HG03139 (cell line): ENCODE measurements around the gene TCTN1.

ENCODE experiments used
- ATAC-seq: cut with Tn5 transposase; IDR thresholded peaks from one replicate; pipeline ENCODE4 v1.9.1; 2021; ENCODE audit not compliant: unreplicated experiment

Gene TCTN1

DNA sequence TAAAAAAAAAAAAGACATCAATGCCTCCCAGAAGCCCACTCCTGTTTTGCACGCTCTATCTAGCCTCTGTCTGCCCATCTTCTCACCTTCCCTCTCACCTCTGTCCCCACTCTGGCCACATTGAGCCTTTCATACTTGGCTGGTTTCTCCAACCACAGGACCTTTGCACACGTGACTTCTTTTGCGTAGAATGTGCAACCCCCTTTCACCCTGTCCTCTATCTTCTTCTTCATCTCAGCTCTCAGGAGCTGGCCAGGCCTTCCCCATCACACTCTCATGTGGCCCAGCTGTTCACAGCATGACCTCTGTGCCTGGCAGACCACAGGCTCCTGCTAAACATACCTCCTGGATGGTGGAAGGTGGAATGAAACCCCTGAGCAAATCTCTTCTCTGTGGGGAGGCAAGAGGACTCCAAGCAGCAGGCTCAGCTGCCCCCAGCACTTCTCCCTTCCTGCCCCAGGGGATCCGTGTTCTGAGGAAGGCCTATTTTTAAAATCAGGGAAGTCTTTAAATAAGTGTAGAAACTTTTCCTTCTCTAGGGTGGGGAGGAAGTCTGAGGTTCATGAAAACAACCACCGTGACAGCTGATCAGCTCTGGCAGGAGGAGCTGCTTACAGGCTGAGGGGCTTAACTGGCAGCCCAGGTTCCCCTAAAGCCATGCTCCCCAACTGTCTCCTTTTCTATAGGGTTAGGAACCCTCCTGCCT, 63.4 kb downstream of the TCTN1 start:
- ATAC-seq, result peak; percentile 70

- ATAC-seq, result no peak
These were observed 64.1 kb downstream of the TCTN1 start for GRCh38 chr12:110677982-110678381.

DNA sequence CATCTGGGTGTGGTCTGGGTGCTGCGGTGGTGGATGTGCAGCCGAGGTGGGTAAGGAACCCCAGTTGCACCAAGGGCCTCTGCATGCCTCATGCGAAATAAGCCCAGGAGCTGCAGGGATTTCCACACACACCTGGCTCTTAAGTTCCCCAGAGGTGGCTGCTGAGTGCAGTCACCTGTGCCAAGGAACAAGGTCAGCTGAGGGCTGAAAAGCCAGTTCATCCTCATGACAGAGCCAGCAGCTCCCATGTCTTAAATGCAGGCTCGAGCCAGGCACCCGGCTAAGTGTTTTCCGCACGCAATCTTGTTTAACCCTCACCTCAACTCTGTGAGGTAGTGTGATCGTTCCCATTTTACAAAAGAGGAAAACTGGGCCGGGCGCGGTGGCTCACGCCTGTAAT, 65.3 kb downstream of the TCTN1 start:
- no peak for ATAC-seq

DNA sequence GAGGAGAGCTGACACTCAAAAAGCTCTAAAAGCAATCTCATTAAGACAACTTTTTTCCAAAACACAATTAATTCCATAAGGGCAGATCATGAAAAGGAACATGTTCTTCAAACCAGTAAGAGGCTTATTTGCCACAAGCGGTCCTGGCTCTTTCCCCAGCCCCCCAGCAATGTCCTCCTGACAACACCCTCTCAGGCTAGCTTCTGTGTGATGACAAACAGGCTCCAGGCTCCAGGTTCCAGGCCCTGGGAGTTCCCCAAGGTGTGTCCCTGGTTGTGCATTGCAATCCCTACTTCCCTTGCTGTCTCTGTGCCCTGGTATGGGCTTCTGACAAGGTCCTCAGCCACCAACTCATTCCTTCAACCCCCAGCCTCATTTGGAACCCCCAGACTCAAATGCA, 66.1 kb downstream of the TCTN1 start:
- no peak for ATAC-seq

DNA sequence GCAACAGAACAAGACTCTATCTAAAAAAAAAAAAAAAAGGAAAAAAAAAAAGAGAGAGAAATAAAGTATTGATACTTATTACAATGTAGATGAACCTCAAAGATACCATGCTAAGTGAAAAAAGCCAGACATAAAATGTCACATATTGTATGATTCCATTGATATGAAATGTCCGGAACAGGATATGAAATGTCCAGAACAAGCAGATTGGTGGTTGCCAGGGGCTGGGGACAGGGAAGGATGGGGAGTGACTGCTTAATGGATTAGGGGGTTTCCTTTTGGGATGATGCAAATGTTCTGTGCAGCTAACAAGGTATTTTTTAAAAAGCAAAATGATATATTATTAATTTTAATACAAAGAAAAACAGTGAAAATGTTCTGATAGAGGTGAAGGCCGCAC, 70.0 kb downstream of the TCTN1 start:
- no peak for ATAC-seq

DNA sequence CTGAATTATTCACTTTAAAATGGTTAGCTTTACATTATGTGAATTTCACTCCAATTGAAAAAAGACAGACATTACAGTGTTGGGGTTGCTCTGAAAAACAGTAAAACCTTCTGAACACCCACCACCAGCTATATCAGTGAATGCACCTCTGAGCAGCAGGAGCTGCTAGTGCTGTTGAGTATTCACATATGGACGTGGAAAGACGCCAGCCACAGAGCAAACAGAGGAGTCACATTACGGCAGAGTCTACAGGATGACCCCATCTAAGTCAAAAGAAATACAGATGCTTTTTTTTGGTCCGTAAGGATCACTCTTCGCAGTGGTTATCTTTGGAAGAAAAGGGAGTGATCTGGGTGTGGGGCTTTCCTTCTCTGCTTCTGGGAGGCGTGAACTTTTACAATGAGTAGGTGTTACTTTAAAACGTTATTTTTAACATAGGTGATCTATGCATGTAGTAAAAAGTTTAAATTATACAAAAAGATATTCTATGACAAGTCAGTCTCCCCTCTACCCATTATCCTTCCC, 70.4 kb downstream of the TCTN1 start:
- ATAC-seq, result no peak

DNA sequence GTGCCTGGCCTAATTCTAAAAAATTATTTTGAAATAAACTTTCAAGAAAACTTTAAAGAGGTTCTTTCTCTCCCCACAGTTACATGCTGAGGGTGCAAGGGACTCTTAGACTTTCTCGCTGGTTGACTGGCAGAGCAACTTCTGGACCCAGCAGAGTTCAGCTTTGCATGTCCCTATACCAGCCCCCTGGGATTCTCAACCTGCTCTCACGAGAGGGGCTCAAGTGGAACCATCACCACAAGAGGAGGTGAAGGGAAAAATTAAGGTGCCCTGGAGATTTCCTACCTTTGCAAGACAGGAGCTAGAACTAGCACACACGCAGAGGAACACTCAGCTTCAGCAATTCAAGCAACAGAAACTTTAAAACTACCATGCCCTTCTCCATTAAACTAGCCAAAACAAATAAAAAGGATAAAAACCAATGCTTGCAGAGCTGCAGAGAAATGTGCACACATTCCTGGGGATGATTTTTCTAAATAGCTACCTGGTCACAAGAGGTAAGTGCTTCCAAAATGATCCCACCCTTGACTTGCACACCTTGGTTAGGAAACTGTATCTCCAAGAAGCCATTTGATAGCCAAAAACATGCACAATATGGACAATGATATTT, 72.5 kb downstream of the TCTN1 start:
- no peak for ATAC-seq

GRCh38 chr12:110687396-110688169, 73.7 kb downstream of the TCTN1 start:
- no peak for ATAC-seq

DNA sequence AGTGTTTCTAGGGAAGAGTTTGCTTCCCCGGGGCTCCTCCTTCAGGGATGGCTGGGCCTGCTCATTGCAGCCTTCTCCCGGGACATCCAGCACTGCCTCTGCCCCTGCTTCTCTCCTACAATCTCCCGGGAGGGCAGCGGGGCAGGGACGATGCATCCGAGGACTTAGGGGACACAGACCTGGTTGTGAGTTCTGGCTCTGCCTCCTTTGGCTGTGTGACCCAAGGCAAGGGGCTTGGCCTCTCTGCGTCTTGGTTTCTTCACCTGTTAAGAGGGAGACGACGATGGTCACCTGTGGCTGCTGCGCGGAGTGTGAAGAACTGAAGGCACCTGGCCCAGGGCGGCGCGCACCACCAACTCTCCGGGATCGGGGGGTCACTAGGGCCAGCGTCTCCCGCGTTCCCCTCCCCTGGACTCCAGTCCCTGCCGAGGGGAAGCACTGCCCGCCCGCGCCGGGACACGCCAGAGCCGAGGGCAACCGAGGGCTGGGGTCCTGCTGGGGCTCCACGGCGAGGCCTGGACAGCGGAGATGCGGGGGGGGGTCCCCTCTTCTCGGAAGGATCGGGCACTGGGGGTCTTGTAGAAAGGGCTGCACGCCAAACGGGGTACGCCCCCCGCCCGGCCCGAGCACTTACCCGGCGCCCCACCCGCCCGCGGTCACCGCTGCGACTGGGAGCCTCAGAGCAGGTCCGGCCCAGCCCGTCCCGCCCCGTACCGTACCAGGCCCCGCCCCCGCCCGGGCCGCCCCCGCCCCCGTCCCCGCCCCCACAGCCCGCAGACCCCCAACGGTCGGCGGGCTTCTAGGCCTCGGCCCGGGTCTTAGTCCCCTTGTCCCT, 74.7 kb downstream of the TCTN1 start, which contains the start of gene HVCN1:
Gene HVCN1 (minus strand): TSS at position 670 of the 835 bp plus-strand sequence. CDS start 5,870 bp downstream, outside the sequence.
- no peak for ATAC-seq

DNA sequence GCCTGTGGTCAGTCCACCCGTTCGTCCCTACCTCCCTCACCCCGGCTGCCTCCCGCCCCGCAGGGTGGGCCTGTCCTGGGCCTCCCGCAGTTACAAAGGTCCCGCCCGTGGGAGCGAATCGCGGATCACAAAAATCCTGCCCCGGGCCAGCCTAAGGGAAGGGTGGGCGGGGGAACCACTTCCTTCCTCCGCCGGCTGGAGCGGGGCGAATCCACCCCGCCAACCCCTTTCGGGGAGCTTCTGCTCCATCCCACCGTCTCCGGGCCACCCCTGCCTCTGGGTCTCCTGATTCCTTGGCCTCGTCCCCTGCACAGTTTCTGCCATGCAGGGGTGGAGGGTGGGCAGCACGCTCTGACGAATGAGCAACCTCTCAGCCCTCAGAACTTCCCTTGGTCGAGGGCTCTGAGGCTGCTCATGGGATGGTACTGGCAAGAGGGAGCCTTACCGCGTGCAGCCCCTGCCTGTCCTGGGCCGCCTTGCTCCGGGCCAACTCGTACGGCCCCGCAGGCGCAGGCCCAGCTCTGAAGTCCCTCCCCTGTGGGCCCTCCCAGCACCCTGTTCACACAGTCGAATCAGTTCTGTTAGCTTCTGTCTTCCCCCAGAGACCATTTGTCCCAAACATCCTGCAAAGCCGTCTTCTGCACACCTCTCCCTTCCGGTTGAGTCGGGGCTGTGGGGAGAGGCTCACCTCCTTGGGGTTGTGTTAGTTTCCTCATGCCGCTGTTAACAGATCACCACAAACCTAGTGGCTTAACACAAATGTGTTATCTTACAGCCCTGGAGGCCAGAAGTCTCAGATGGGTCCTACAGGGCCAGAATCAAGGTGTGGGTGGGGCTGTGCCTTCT, 75.6 kb downstream of the TCTN1 start:
- ATAC-seq, result no peak

GRCh38 chr12:110690127-110690430, 76.2 kb downstream of the TCTN1 start:
- ATAC-seq, result no peak

- ATAC-seq, result no peak
These were observed 79.8 kb downstream of the TCTN1 start for GRCh38 chr12:110693731-110694130.

GRCh38 chr12:110694330-110694901, 80.5 kb downstream of the TCTN1 start:
- ATAC-seq, result no peak

DNA sequence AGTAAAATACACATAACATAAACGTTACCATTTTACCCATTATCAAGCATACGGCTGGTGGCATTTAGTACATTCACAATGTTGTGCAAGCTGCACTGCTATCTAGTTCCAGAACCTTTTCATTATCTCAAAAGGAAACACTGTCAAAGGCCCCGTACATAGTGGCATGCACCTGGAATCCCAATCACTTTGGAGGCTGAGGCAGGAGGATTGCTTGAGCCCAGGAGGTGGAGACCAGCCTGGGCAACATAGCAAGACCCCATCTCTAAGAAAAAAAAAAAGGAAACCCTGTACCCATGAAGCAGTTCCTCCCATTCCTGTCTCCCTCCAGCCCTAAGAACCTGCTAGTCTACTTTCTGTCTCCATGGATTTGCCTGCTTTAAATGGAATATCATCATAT, 82.4 kb downstream of the TCTN1 start:
- ATAC-seq, result no peak

GRCh38 chr12:110697236-110697635, 83.3 kb downstream of the TCTN1 start:
- ATAC-seq, result no peak

- peak; percentile 77 for ATAC-seq
These were observed 84.4 kb downstream of the TCTN1 start for GRCh38 chr12:110698171-110698902.
